GM23248 (cell line): ENCODE measurements around the gene TBATA.

Experiments used
- EZH2 ChIP-seq: fragments of 200-600 bp; sonication (generic); IDR thresholded peaks from 2 replicates; pipeline ENCODE4 v1.6.1; 2018; ENCODE audit warnings: antibody characterized with exemption, mild to moderate bottlenecking; ENCODE audit not compliant: insufficient read depth, poor library complexity, severe bottlenecking
- EZH2phosphoT487 ChIP-seq: fragments of 200-600 bp; sonication (generic); IDR thresholded peaks from 2 replicates; pipeline ENCODE4 v1.6.1; 2018; ENCODE audit warnings: antibody characterized with exemption, moderate library complexity, mild to moderate bottlenecking, low read depth; ENCODE audit not compliant: insufficient read depth

GRCh38 chr10:70732569-70732968 lies 52.6 kb downstream of the TBATA start:
- TF ChIP-seq EZH2, result no peak
- no peak for TF ChIP-seq EZH2phosphoT487
